Fibroblast of gingiva (primary cell): ENCODE data around the gene BUD23.

Experiments
- DNase-seq: peaks from one replicate; pipeline ENCODE4 v3.0.0-alpha.2; 2011; ENCODE audit warnings: low read depth

Gene BUD23

GRCh38 chr7:73742753-73743641, 59.6 kb downstream of the BUD23 start:
- no peak for DNase-seq

- no peak for DNase-seq
Measured at GRCh38 chr7:73746378-73746777, 63.0 kb downstream of the BUD23 start.
